GM12874 (cell line): ENCODE measurements around the gene RGS13.

Source experiments
- CTCF ChIP-seq: IDR thresholded peaks from 2 replicates; pipeline ENCODE4 v1.5.1; 2011; ENCODE audit warnings: low read depth, mild to moderate bottlenecking, control low read depth, low read length, moderate library complexity; ENCODE audit not compliant: insufficient read depth

RGS13 gene

DNA sequence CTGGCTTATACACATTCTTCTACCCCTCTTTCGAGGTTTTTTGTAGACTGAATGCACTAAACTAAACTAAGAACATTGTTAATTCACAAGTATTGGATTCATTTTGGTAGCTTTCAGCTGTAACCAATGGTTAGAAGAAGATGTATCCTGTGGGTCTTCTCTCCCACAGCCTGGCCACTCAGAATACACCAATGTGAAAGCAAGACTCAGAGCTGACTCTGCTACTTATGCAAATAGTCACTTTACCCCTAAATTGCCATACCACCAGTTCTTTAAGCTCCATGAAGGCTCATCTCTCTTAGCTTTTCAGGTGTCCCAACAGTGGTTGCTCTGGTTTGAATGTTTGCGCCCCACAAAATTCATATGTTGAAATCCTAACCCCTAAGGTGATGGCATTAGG, 60.1 kb downstream of the RGS13 start:
- TF ChIP-seq CTCF, result no peak

DNA sequence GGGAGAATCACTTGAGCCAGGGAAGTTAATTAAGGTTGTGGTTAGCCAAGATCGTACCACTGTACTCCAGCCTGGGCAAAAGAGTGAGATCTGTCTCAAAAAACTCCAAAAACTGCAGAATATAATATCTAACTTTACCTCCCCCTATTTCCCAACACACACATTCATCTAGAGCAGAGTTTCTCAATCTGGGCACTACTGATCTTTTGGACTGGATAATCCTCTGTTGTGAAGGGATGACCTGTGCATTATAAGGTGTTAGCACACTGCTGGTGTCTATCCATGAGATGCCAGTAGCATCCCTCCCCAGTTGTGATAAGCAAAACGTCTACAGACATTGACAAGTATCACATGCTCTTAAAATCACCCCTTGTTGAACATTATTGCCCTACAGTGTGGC, 61.8 kb downstream of the RGS13 start:
- TF ChIP-seq CTCF, result no peak

- TF ChIP-seq CTCF, result no peak
These were observed 62.8 kb downstream of the RGS13 start for GRCh38 chr1:192698731-192699130.

DNA sequence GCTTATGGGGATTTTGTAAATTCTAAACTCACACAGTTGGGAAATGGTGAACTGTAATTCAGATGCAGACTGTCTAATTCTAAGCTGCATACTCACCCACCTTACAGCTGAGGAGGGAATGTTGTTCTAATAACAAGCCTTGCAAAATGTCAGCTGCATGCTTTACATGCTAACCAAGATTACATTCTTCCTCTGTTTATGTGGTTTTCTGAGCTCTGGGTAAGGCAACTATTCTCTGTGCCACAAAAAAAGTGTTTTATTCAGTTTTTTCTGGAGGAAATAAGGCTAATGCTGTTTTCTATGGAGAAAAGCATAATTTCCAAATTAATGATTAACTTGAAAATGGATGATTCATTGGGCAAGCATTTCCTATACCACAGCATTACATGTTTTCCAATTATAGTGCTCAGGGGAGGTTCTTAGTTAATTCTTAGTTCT, 64.9 kb downstream of the RGS13 start:
- no peak for TF ChIP-seq CTCF

GRCh38 chr1:192702212-192702902, 66.4 kb downstream of the RGS13 start:
- no peak for TF ChIP-seq CTCF

GRCh38 chr1:192703283-192704206, 67.6 kb downstream of the RGS13 start:
- no peak for TF ChIP-seq CTCF

DNA sequence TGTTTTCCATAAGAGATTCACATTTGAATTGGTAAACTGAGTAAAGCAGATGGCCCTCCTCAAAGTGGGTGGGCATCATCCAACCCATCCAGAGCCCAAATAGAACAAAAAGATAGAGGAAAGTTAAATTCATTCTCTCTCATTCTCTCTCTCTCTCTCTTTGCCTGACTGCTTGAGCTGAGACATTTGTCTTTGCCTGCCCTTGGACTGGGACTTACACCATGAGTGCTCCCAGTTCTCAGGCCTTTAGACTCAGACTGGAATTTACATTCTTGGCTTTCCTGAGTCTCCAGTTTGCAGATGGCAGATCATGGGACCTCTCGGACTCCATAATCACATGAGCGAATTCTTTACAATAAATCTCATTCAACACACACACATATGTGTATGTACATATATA, 69.6 kb downstream of the RGS13 start:
- TF ChIP-seq CTCF, result no peak
